PC-9 (cell line): Measurements from ENCODE around the gene FGF14. TPM values are rescaled to one million over a fixed set of nuclear protein-coding genes. Genes with fewer than 3 reads are reported as not detected.

ENCODE experiments used
- BruUV-seq: library from RNA; stranded (reverse); fragments of 400-500 nt; replicated peaks from 2 replicates; lab custom pipeline; 2021; lab: Mats Ljungman, UMichigan
- CTCF ChIA-PET: fragments of 300-600 bp; sonication (Branson Sonifier 250); formaldehyde crosslinking; loops from one replicate; lab custom pipeline; 2022; ENCODE audit warnings: antibody characterized with exemption; lab: Charles Lee
- POLR2A ChIA-PET: fragments of 300-600 bp; sonication (Branson Sonifier 250); formaldehyde crosslinking; loops from one replicate; lab custom pipeline; 2022; ENCODE audit warnings: antibody characterized with exemption; ENCODE audit not compliant: unreplicated experiment; lab: Charles Lee
- DNase-seq, 2 experiments: peaks; one replicate each; pipeline versions ENCODE4 v3.0.0 to v3.0.0-alpha.2; 2015 to 2022; ENCODE audit warnings: mixed read lengths in 1 of 2
- H2AFZ ChIP-seq: fragments of 200-600 bp; sonication (generic); 2 replicates; pipeline ENCODE4 v1.8.1; 2017; ENCODE audit warnings: antibody characterized with exemption
- H3F3A ChIP-seq: fragments of 200-600 bp; sonication (generic); 2 replicates; pipeline ENCODE4 v1.8.1; 2017; ENCODE audit warnings: antibody characterized with exemption, mild to moderate bottlenecking, low read depth; ENCODE audit not compliant: insufficient read depth
- H3K27ac ChIP-seq: fragments of 200-600 bp; sonication (generic); 2 replicates; pipeline ENCODE4 v1.6.1; 2016; ENCODE audit warnings: mixed run types
- H3K27me3 ChIP-seq: fragments of 200-600 bp; sonication (generic); 2 replicates; pipeline ENCODE4 v1.6.1; 2016; ENCODE audit warnings: low read depth, mixed run types; ENCODE audit not compliant: insufficient read depth
- H3K36me3 ChIP-seq: fragments of 200-600 bp; sonication (generic); 2 replicates; pipeline ENCODE4 v1.6.1; 2016; ENCODE audit warnings: low read depth, mixed run types
- H3K4me1 ChIP-seq: fragments of 200-600 bp; sonication (generic); replicated peaks from 2 replicates; pipeline ENCODE4 v1.6.1; 2016; ENCODE audit warnings: mixed run types; ENCODE audit not compliant: insufficient read depth
- H3K4me2 ChIP-seq: fragments of 200-600 bp; sonication (generic); 2 replicates; pipeline ENCODE4 v1.6.1; 2017; ENCODE audit warnings: mixed run types
- H3K4me3 ChIP-seq: fragments of 200-600 bp; sonication (generic); 2 replicates; pipeline ENCODE4 v1.6.1; 2016; ENCODE audit warnings: mixed run types
- H3K79me2 ChIP-seq: fragments of 200-600 bp; sonication (generic); 2 replicates; pipeline ENCODE4 v1.6.1; 2017; ENCODE audit warnings: low read depth, mixed run types
- H3K9me2 ChIP-seq: fragments of 200-600 bp; sonication (generic); 2 replicates; pipeline ENCODE4 v1.8.1; 2017; ENCODE audit warnings: mild to moderate bottlenecking; ENCODE audit not compliant: insufficient read depth
- H3K9me3 ChIP-seq: fragments of 200-600 bp; sonication (generic); 2 replicates; pipeline ENCODE4 v1.8.1; 2016; ENCODE audit warnings: low read depth; ENCODE audit not compliant: insufficient read depth
- H4K20me1 ChIP-seq: fragments of 200-600 bp; sonication (generic); 2 replicates; pipeline ENCODE4 v1.8.1; 2017; ENCODE audit not compliant: insufficient read depth
- CTCF ChIP-seq: fragments of 200-600 bp; sonication (generic); conservative IDR thresholded peaks from 2 replicates; pipeline ENCODE4 v1.6.1; 2017; ENCODE audit warnings: mixed run types, antibody characterized with exemption, mild to moderate bottlenecking, moderate library complexity
- EZH2 ChIP-seq: fragments of 200-600 bp; sonication (generic); IDR thresholded peaks from 2 replicates; pipeline ENCODE4 v1.8.0; 2017; ENCODE audit warnings: antibody characterized with exemption, low read depth
- intact Hi-C: fragments of 100-400 bp; cut with micrococcal nuclease; formaldehyde crosslinking; loops from one replicate; pipeline ENCODE4 v1.10.0; 2022; ENCODE audit not compliant: unreplicated experiment
- total RNA-seq: library from RNA; stranded (reverse); gene quantifications from 2 replicates; pipeline ENCODE4 v1.2.3, GENCODE V29; 2021

The FGF14 gene
- total RNA-seq, 1 experiment from 2014 or later, result not detected

GRCh38 chr13:101717353-101717752 lies 684.5 kb downstream of the FGF14 start:
- H2AFZ ChIP-seq, result no peak overlapping the region
- no peak for DNase-seq
- H3F3A ChIP-seq, result no peaks in the 10 kb centered on the region
- ChIA-PET CTCF (no interaction called here), POLR2A (no interaction called here)
- no peak overlapping the region for H3K4me3 ChIP-seq
- no peaks in the 10 kb centered on the region for H3K79me2 ChIP-seq
- H3K9me3 ChIP-seq, result no peaks in the 10 kb centered on the region
- no peak overlapping the region for H3K4me2 ChIP-seq
- no peaks in the 10 kb centered on the region for H4K20me1 ChIP-seq
- H3K4me1 ChIP-seq, result no peaks in the 10 kb centered on the region
- TF ChIP-seq CTCF, result no peak
- TF ChIP-seq EZH2, result no peak
- H3K27ac ChIP-seq, result no peak overlapping the region
- H3K9me2 ChIP-seq, result no peaks in the 10 kb centered on the region
- no peaks in the 10 kb centered on the region for H3K27me3 ChIP-seq
- H3K36me3 ChIP-seq, result peaks cover 9% of the 10 kb centered on the region; the same call in 1 of the 2 replicates
- no TSS peak for BruUV-seq
- intact Hi-C loops, result no loop called here

GRCh38 chr13:101714195-101714594 lies 687.7 kb downstream of the FGF14 start:
- CTCF ChIA-PET, result no interaction called here
- no peaks in the 10 kb centered on the region for H3K79me2 ChIP-seq
- no peak overlapping the region for H3K4me3 ChIP-seq
- DNase-seq, result no peak
- H3K4me1 ChIP-seq, result no peaks in the 10 kb centered on the region
- POLR2A ChIA-PET, result no interaction called here
- intact Hi-C loops, result no loop called here
- H2AFZ ChIP-seq, result no peak overlapping the region
- no peak for TF ChIP-seq EZH2
- no peak for TF ChIP-seq CTCF
- H3K27me3 ChIP-seq, result no peaks in the 10 kb centered on the region
- H3K27ac ChIP-seq, result no peak overlapping the region
- H3F3A ChIP-seq, result no peaks in the 10 kb centered on the region; the same call in 1 of the 2 replicates
- H3K36me3 ChIP-seq, result peaks cover 3% of the 10 kb centered on the region; the same call in 1 of the 2 replicates
- no peaks in the 10 kb centered on the region for H3K9me2 ChIP-seq
- BruUV-seq, result no TSS peak
- no peaks in the 10 kb centered on the region for H3K9me3 ChIP-seq
- no peaks in the 10 kb centered on the region for H4K20me1 ChIP-seq
- H3K4me2 ChIP-seq, result no peak overlapping the region

- BruUV-seq, result no TSS peak
- Histone ChIP-seq H3K4me1 (no peaks in the 10 kb centered on the region), H2AFZ (no peak overlapping the region), H3K27me3 (no peaks in the 10 kb centered on the region), H3F3A (no peaks in the 10 kb centered on the region; the same call in 1 of the 2 replicates), H3K4me2 (no peak overlapping the region), H3K36me3 (peaks cover 5% of the 10 kb centered on the region; the same call in 1 of the 2 replicates), H3K27ac (no peak overlapping the region), H3K79me2 (no peaks in the 10 kb centered on the region), H3K9me2 (no peaks in the 10 kb centered on the region), H3K9me3 (no peaks in the 10 kb centered on the region), H4K20me1 (no peaks in the 10 kb centered on the region), H3K4me3 (no peak overlapping the region)
- TF ChIP-seq EZH2 (no peak), CTCF (no peak)
- no peak for DNase-seq
- intact Hi-C loops, result no loop called here
- ChIA-PET CTCF (no interaction called here), POLR2A (no interaction called here)
Measured at GRCh38 chr13:101712026-101712348, 689.9 kb downstream of the FGF14 start.
